Measurements from ENCODE around the gene TTYH3.

The TTYH3 gene

DNA sequence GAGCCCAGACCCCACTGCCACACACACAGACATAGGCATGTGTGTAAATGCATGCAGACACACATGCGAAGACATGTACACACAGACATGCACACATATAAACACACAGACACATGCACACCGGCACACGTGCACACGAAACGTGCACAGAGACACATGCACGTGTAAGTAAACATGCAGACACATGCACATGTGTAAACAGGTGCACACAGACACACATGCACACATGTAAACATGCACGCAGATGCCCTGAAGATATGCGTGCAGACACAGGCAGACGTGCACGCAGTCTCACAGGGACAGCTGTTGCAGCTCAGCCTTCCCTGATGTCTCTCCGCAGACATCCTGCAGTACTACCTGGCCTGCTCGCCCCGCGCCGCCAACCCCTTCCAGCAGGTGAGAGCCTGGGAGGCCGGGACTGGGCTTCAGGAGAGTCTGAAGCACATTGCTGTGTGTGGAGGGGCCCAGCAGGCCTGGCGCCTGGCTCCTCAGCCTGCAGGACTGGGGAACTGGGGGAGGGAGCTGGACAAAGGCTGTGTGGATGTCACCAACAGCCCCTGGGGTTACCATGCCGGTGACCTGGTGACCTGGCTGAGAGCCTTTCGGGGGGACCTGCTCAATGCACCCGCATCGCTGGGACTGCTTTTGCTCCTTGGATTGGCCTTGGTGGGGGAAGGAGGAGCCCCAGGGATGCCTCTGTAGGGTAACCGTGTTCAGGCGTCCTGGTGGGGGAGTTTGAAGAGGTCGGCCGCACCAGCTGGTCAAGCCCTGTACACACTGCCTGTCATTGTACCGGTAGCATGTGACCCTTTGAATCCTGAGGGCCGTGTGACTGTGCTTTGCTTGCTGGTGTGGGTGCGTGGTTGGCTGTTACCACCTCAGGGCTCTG lies 20.3 kb downstream of the TTYH3 start:
- H3K9ac ChIP-seq (ENCODE audit: insufficient read length): no peak overlapping the region
- peak overlapping the region; percentile 62; the same call in 1 of the 2 replicates for H3K27ac ChIP-seq
- no peak; the same call in 1 of the 2 replicates for TF ChIP-seq POLR2AphosphoS5 (IDR thresholded peaks at IDR 0.05; ENCODE audit: borderline replicate concordance, low read depth, low read length)
- no peak for TF ChIP-seq FOXP2 (optimal IDR thresholded peaks at IDR 0.05; ENCODE audit: control extremely low read depth, extremely low read length, insufficient read depth)
- no peak for TF ChIP-seq EZH2 (IDR thresholded peaks at IDR 0.05)
- no peak for DNase-seq (ENCODE audit: low read depth, low spot score)
- H3K4me3 ChIP-seq: no peak overlapping the region
- no peaks in the 10 kb centered on the region for H3K9me3 ChIP-seq (ENCODE audit: low read depth, low read length)
- peaks cover 11% of the 10 kb centered on the region; the same call in 1 of the 2 replicates for H3K36me3 ChIP-seq (ENCODE audit: insufficient read depth, low read length)

- H3K4me3 ChIP-seq: no peak overlapping the region
- H3K27ac ChIP-seq: peak overlapping the region; percentile 62; the same call in 1 of the 2 replicates
- peaks cover 8% of the 10 kb centered on the region; the same call in 1 of the 2 replicates for H3K36me3 ChIP-seq (ENCODE audit: insufficient read depth, low read length)
- TF ChIP-seq POLR2AphosphoS5 (IDR thresholded peaks at IDR 0.05; ENCODE audit: borderline replicate concordance, low read depth, low read length): no peak
- no peak for TF ChIP-seq FOXP2 (optimal IDR thresholded peaks at IDR 0.05; ENCODE audit: control extremely low read depth, extremely low read length, insufficient read depth)
- TF ChIP-seq EZH2 (IDR thresholded peaks at IDR 0.05): no peak
- no peak overlapping the region for H3K9ac ChIP-seq (ENCODE audit: insufficient read length)
- no peak for DNase-seq (ENCODE audit: low read depth, low spot score)
- no peaks in the 10 kb centered on the region for H3K9me3 ChIP-seq (ENCODE audit: low read depth, low read length)
These were observed 20.9 kb downstream of the TTYH3 start for GRCh38 chr7:2652736-2653060.

GRCh38 chr7:2654059-2654458 lies 22.3 kb downstream of the TTYH3 start:
- Histone ChIP-seq H3K9me3 (ENCODE audit: low read depth, low read length) (no peaks in the 10 kb centered on the region), H3K36me3 (ENCODE audit: insufficient read depth, low read length) (peaks cover 4% of the 10 kb centered on the region; the same call in 1 of the 2 replicates), H3K4me3 (no peak overlapping the region), H3K27ac (no peak overlapping the region), H3K9ac (ENCODE audit: insufficient read length) (no peak overlapping the region)
- no peak for TF ChIP-seq POLR2AphosphoS5 (IDR thresholded peaks at IDR 0.05; ENCODE audit: borderline replicate concordance, low read depth, low read length)
- no peak for TF ChIP-seq EZH2 (IDR thresholded peaks at IDR 0.05)
- TF ChIP-seq FOXP2 (optimal IDR thresholded peaks at IDR 0.05; ENCODE audit: control extremely low read depth, extremely low read length, insufficient read depth): no peak
- DNase-seq (ENCODE audit: low read depth, low spot score): no peak

GRCh38 chr7:2655870-2656614 lies 24.3 kb downstream of the TTYH3 start:
- no peak overlapping the region for H3K4me3 ChIP-seq

DNA sequence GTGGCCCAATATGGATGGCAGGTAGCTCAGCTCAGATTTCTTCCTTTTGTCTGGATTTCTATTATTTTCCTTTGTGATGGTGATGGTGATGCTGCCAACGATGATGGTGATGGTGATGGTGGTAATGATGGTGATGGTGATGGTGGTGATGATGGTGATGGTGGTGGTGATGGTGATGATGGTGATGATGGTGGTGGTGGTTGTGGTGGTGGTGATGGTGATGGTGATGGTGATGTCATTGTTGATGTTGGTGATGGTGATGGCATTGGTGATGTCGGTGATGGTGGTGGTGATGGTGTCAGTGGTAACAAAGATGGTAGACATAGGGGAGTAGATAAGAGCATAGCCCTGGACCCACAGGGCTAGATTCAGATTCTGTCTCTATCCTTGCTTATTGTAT lies 25.4 kb downstream of the TTYH3 start:
- Histone ChIP-seq H3K9me3 (ENCODE audit: low read depth, low read length) (no peaks in the 10 kb centered on the region), H3K36me3 (ENCODE audit: insufficient read depth, low read length) (no peaks in the 10 kb centered on the region; the same call in 1 of the 2 replicates), H3K9ac (ENCODE audit: insufficient read length) (no peak overlapping the region), H3K27ac (no peak overlapping the region), H3K4me3 (no peak overlapping the region)
- DNase-seq (ENCODE audit: low read depth, low spot score): no peak
- TF ChIP-seq FOXP2 (optimal IDR thresholded peaks at IDR 0.05; ENCODE audit: control extremely low read depth, extremely low read length, insufficient read depth) (no peak), EZH2 (IDR thresholded peaks at IDR 0.05) (no peak), POLR2AphosphoS5 (IDR thresholded peaks at IDR 0.05; ENCODE audit: borderline replicate concordance, low read depth, low read length) (no peak)

More at GRCh38 chr7:2655870-2656614, 24.3 kb downstream of the TTYH3 start:
- Histone ChIP-seq H3K36me3 (ENCODE audit: insufficient read depth, low read length) (peaks cover 4% of the 10 kb centered on the region; the same call in 1 of the 2 replicates), H3K9me3 (ENCODE audit: low read depth, low read length) (no peaks in the 10 kb centered on the region), H3K27ac (no peak overlapping the region), H3K9ac (ENCODE audit: insufficient read length) (no peak overlapping the region)
- no peak for DNase-seq (ENCODE audit: low read depth, low spot score)
- TF ChIP-seq POLR2AphosphoS5 (IDR thresholded peaks at IDR 0.05; ENCODE audit: borderline replicate concordance, low read depth, low read length) (peak; percentile 26; the same call in 1 of the 2 replicates), FOXP2 (optimal IDR thresholded peaks at IDR 0.05; ENCODE audit: control extremely low read depth, extremely low read length, insufficient read depth) (no peak), EZH2 (IDR thresholded peaks at IDR 0.05) (no peak)

GRCh38 chr7:2657920-2658671 lies 26.3 kb downstream of the TTYH3 start:
- Histone ChIP-seq H3K9me3 (ENCODE audit: low read depth, low read length) (no peaks in the 10 kb centered on the region), H3K36me3 (ENCODE audit: insufficient read depth, low read length) (no peaks in the 10 kb centered on the region; the same call in 1 of the 2 replicates), H3K4me3 (no peak overlapping the region), H3K27ac (no peak overlapping the region), H3K9ac (ENCODE audit: insufficient read length) (no peak overlapping the region)
- DNase-seq (ENCODE audit: low read depth, low spot score): no peak
- 0 out of 2 replicates have a peak, but pooled peaks have one; percentile 18 for TF ChIP-seq POLR2AphosphoS5 (IDR thresholded peaks at IDR 0.05; ENCODE audit: borderline replicate concordance, low read depth, low read length)
- no peak for TF ChIP-seq FOXP2 (optimal IDR thresholded peaks at IDR 0.05; ENCODE audit: control extremely low read depth, extremely low read length, insufficient read depth)
- TF ChIP-seq EZH2 (IDR thresholded peaks at IDR 0.05): no peak

GRCh38 chr7:2658941-2659340 lies 27.2 kb downstream of the TTYH3 start:
- DNase-seq (ENCODE audit: low read depth, low spot score): no peak
- H3K4me3 ChIP-seq: no peak overlapping the region
- TF ChIP-seq POLR2AphosphoS5 (IDR thresholded peaks at IDR 0.05; ENCODE audit: borderline replicate concordance, low read depth, low read length) (no peak), EZH2 (IDR thresholded peaks at IDR 0.05) (no peak), FOXP2 (optimal IDR thresholded peaks at IDR 0.05; ENCODE audit: control extremely low read depth, extremely low read length, insufficient read depth) (no peak)
- no peak overlapping the region for H3K9ac ChIP-seq (ENCODE audit: insufficient read length)
- no peaks in the 10 kb centered on the region; the same call in 1 of the 2 replicates for H3K36me3 ChIP-seq (ENCODE audit: insufficient read depth, low read length)
- H3K27ac ChIP-seq: no peak overlapping the region
- no peaks in the 10 kb centered on the region for H3K9me3 ChIP-seq (ENCODE audit: low read depth, low read length)

All from SK-N-MC (cell line).